Upper lobe of left lung (tissue), 6 donors: ENCODE results near the gene ATRNL1. TPM values are rescaled to one million over a fixed set of nuclear protein-coding genes. Genes with fewer than 3 reads are reported as not detected.

ENCODE experiments used
- ATAC-seq, 2 donors: fragments of 200-7000 bp; cut with Tn5 transposase; one replicate each; pipeline ENCODE4 v1.9.1; 2022; ENCODE audit warnings: mild to moderate bottlenecking in 2 of 2, moderate library complexity in 2 of 2; ENCODE audit not compliant: low FRiP score in 2 of 2
- DNase-seq, 2 donors: peaks; one replicate each; pipeline ENCODE4 v3.0.0-alpha.2; 2019 to 2020
- H3K27ac ChIP-seq, 4 donors: fragments of 200-600 bp; sonication (generic); one replicate each; pipeline ENCODE4 v1.5.1; 2016 to 2019
- H3K27me3 ChIP-seq, 4 donors: fragments of 200-600 bp; sonication (generic); one replicate each; pipeline ENCODE4 v1.5.1; 2017 to 2019
- H3K36me3 ChIP-seq, 4 donors: fragments of 200-600 bp; sonication (generic); one replicate each; pipeline ENCODE4 v1.5.1; 2016 to 2019
- H3K4me1 ChIP-seq, 4 donors: fragments of 200-600 bp; sonication (generic); one replicate each; pipeline ENCODE4 v1.5.1; 2018 to 2019
- H3K4me3 ChIP-seq, 4 donors: fragments of 200-600 bp; sonication (generic); one replicate each; pipeline ENCODE4 v1.5.1; 2017 to 2019; ENCODE audit warnings: mild to moderate bottlenecking in 2 of 4, moderate library complexity in 1 of 4
- H3K9me3 ChIP-seq, 4 donors: fragments of 200-600 bp; sonication (generic); one replicate each; pipeline ENCODE4 v1.5.1; 2018 to 2019
- EP300 ChIP-seq, 4 donors: sonication (generic); formaldehyde crosslinking; IDR thresholded peaks; one replicate each; pipeline ENCODE4 v1.5.1; 2017; ENCODE audit warnings: antibody characterized with exemption in 4 of 4, control low read depth in 2 of 4
- POLR2A ChIP-seq, 4 donors: fragments of 450-650 bp; IDR thresholded peaks; one replicate each; pipeline ENCODE4 v1.5.1; 2016 to 2017; ENCODE audit warnings: antibody characterized with exemption in 4 of 4, mild to moderate bottlenecking in 2 of 4
- POLR2AphosphoS5 ChIP-seq, 2 donors: sonication (generic); formaldehyde crosslinking; IDR thresholded peaks; one replicate each; pipeline ENCODE4 v1.5.1; 2017; ENCODE audit warnings: antibody characterized with exemption in 2 of 2
- WGBS, 2 donors: methylation state at CpG; one replicate each; pipeline ENCODE4 v1.1.5; 2017 to 2018; 5-methylcytosine and 5-hydroxymethylcytosine counted together
- total RNA-seq, 6 donors: library from RNA; depleted of rRNA in 4 of 6; stranded (reverse); fragments of >200 nt in 4 of 6; gene quantifications; one replicate each; pipeline versions ENCODE4 v1.1.0 to v1.2.1, GENCODE V29; 2016 to 2021
- TF ChIP-seq, protein P1 (sequence below), 6 experiments: fragments of 450-650 bp in 4 of 6; fragments of 200-600 bp in 2 of 6; sonication (generic) in 2 of 6; IDR thresholded peaks; one replicate each; pipeline ENCODE4 v1.5.1; 2016 to 2019; ENCODE audit warnings: antibody characterized with exemption in 6 of 6
- donor health status: DM: no; HTN: no; CAD: no; lungs with moderate emphysema.
- donor health status: DM: no; HTN: yes; CAD: no; lungs with severe emphysema.

ATRNL1 gene
- total RNA-seq, 6 donors from 2014 or later, result 0.11 to 1.0 (median 0.39) TPM

DNA sequence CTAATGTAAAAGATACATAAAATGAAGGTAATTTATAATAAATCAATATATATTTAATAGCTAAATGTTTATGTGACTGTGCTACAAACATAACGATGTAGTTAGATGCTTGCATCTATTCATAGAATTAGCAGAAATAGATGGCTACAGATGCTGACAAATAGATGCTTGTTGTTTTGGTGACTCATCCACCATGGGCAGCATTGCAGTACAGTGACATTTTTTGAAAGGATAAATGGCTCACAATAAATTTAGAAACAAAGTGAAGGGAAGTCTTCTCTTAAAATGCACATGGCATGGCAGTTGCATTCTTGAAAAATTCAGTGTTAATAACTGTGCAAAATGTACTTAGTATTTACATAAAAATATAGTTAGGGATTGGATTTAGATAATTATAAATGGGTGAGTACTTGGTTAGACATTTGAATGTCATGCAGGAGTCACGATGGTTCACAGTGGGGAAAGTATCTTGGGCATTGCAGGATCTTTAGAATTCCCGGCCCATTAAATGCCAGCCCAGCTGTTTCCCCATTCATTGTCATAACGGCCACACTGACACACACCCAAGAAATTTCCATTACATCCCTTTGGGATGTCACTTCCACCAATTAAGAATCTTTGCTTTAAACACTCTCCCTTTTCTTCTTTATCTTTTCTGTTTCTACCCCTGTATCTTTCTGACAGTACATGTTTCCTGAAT lies 564.1 kb downstream of the ATRNL1 start:
- no peaks in the 10 kb centered on the region for H3K4me1 ChIP-seq
- no peaks in the 10 kb centered on the region for H3K9me3 ChIP-seq
- no peaks in the 10 kb centered on the region for H3K36me3 ChIP-seq
- no peak for ATAC-seq
- no peak overlapping the region for H3K4me3 ChIP-seq
- DNase-seq, result no peak
- WGBS, 2 donors, result 66 to 74% methylated on average over 4 of the region's 4 CpGs
- H3K27me3 ChIP-seq, result no peaks in the 10 kb centered on the region
- TF ChIP-seq POLR2A (IDR thresholded peaks at IDR 0.05) (no peak), EP300 (IDR thresholded peaks at IDR 0.05) (no peak), POLR2AphosphoS5 (IDR thresholded peaks at IDR 0.05) (no peak)
- TF ChIP-seq, protein P1, sequence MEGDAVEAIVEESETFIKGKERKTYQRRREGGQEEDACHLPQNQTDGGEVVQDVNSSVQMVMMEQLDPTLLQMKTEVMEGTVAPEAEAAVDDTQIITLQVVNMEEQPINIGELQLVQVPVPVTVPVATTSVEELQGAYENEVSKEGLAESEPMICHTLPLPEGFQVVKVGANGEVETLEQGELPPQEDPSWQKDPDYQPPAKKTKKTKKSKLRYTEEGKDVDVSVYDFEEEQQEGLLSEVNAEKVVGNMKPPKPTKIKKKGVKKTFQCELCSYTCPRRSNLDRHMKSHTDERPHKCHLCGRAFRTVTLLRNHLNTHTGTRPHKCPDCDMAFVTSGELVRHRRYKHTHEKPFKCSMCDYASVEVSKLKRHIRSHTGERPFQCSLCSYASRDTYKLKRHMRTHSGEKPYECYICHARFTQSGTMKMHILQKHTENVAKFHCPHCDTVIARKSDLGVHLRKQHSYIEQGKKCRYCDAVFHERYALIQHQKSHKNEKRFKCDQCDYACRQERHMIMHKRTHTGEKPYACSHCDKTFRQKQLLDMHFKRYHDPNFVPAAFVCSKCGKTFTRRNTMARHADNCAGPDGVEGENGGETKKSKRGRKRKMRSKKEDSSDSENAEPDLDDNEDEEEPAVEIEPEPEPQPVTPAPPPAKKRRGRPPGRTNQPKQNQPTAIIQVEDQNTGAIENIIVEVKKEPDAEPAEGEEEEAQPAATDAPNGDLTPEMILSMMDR (IDR thresholded peaks at IDR 0.05), result no peak
- no peak overlapping the region for H3K27ac ChIP-seq

DNA sequence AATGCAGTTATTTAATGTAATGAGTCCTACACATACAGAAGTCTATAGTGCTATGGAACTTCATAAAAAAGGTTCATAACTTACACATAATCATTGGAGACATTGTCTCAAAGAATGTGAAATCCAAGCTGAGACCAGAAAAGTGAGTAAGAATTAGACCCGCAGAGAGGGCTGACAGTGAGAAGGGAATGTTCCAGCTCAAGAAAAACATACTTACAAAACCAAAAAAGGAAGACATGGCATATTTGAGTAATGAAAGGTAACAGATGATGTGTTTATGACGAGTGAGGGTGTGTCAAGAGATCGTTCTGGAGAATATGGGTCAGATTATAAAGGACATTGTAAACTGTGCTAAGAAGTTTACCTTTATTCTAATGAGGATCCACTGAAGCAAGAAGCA lies 566.5 kb downstream of the ATRNL1 start:
- H3K36me3 ChIP-seq, result no peaks in the 10 kb centered on the region
- H3K9me3 ChIP-seq, result no peaks in the 10 kb centered on the region
- no peak for ATAC-seq

DNA sequence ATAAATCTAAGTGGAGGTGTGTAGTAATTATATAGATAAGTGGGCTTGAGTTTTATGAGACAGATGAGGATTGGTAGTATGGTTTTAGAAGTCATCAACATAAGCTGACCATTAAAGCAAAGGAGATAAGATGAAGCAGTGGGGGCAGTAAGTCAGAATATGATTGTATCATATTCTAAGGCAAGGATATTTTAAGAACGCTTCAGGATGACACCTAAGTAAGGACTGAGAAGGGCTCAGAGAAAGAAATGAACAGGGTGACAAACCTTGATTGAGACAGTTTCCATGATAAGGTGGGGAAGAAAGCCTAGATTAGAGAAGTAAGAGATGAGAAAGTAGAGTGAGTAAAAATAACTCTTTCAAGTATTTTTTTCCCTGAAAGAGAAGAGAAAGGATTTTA lies 567.2 kb downstream of the ATRNL1 start:
- Histone ChIP-seq H3K27ac (no peak overlapping the region), H3K4me1 (no peaks in the 10 kb centered on the region), H3K9me3 (no peaks in the 10 kb centered on the region), H3K27me3 (no peaks in the 10 kb centered on the region), H3K36me3 (no peaks in the 10 kb centered on the region), H3K4me3 (no peak overlapping the region)
- TF ChIP-seq, protein P1 (IDR thresholded peaks at IDR 0.05), result no peak
- TF ChIP-seq POLR2AphosphoS5 (IDR thresholded peaks at IDR 0.05) (no peak), EP300 (IDR thresholded peaks at IDR 0.05) (no peak), POLR2A (IDR thresholded peaks at IDR 0.05) (no peak)
- no peak for ATAC-seq
- WGBS, 2 donors, result 92% methylated on average over 1 of the region's 1 CpG
- DNase-seq, result no peak

More for the DNA sequence above, 566.5 kb downstream of the ATRNL1 start:
- Histone ChIP-seq H3K27me3 (no peaks in the 10 kb centered on the region), H3K4me3 (no peak overlapping the region), H3K27ac (no peak overlapping the region), H3K4me1 (no peaks in the 10 kb centered on the region)
- TF ChIP-seq, protein P1 (IDR thresholded peaks at IDR 0.05), result no peak
- no peak for TF ChIP-seq EP300 (IDR thresholded peaks at IDR 0.05)
- TF ChIP-seq POLR2A (IDR thresholded peaks at IDR 0.05), result no peak
- WGBS, 2 donors, result 64 to 65% methylated on average over 3 of the region's 3 CpGs
- no peak for DNase-seq

DNA sequence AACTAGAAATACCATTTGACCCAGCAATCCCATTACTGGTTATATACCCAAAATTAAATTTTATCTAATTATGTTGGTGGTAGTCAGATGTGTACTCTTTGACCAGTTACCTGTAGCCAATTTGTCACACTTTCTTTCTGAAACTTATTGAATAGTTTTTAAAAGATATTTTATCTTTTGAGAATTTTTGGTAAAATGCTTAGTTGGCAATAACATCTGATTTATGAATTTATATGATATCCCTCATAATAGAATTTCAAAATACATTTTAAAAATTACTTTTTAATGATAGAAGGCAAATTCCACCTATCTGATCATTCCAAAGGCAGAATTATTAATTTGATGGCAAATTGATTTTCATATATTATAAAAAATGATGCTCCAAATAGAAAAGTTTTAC lies 569.3 kb downstream of the ATRNL1 start:
- no peak for DNase-seq
- Histone ChIP-seq H3K27me3 (no peaks in the 10 kb centered on the region), H3K9me3 (no peaks in the 10 kb centered on the region), H3K4me3 (no peak overlapping the region), H3K27ac (no peak overlapping the region), H3K36me3 (no peaks in the 10 kb centered on the region), H3K4me1 (no peaks in the 10 kb centered on the region)
- no peak for ATAC-seq
- no peak for TF ChIP-seq EP300 (IDR thresholded peaks at IDR 0.05)
- no peak for TF ChIP-seq POLR2A (IDR thresholded peaks at IDR 0.05)
- TF ChIP-seq, protein P1 (IDR thresholded peaks at IDR 0.05), result no peak
- no peak for TF ChIP-seq POLR2AphosphoS5 (IDR thresholded peaks at IDR 0.05)

DNA sequence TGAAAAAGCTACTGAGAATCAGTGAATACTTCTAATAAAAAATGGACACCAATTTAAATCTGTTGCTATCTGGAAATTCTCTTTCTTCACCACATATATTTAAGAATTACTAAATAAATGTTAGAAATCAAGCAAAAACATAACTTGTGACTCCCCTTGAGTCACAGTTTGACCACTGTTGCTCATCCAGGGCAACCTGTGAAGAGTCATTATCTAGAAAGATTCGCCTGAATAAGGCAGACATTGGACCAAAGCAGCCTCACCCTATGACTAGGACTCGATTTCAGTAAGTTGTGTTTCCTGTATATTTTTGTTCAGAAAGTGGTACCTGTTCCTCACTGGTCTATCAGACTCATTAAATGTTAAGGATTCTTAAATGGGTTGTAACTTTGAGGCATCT lies 572.4 kb downstream of the ATRNL1 start:
- Histone ChIP-seq H3K27ac (no peak overlapping the region), H3K9me3 (no peaks in the 10 kb centered on the region), H3K4me1 (no peaks in the 10 kb centered on the region), H3K4me3 (no peak overlapping the region), H3K36me3 (no peaks in the 10 kb centered on the region), H3K27me3 (no peaks in the 10 kb centered on the region)
- TF ChIP-seq, protein P1 (IDR thresholded peaks at IDR 0.05), result no peak
- TF ChIP-seq EP300 (IDR thresholded peaks at IDR 0.05) (no peak), POLR2AphosphoS5 (IDR thresholded peaks at IDR 0.05) (no peak), POLR2A (IDR thresholded peaks at IDR 0.05) (no peak)
- ATAC-seq, result no peak
- DNase-seq, result no peak
- WGBS, 2 donors, result 64 to 82% methylated on average over 2 of the region's 2 CpGs
